ENCODE data around the gene CLIC3. TPM values are rescaled to one million over a fixed set of nuclear protein-coding genes. Genes with fewer than 3 reads are reported as not detected.
"Not testable (repeated sequence)": the region's sequence is repeated elsewhere in the genome, so short reads cannot be mapped to it uniquely, and the experiment has no call there.

The CLIC3 gene
- total RNA-seq, 4 donors from 2014 or later = 1.2 to 120 (median 38.0) TPM

DNA sequence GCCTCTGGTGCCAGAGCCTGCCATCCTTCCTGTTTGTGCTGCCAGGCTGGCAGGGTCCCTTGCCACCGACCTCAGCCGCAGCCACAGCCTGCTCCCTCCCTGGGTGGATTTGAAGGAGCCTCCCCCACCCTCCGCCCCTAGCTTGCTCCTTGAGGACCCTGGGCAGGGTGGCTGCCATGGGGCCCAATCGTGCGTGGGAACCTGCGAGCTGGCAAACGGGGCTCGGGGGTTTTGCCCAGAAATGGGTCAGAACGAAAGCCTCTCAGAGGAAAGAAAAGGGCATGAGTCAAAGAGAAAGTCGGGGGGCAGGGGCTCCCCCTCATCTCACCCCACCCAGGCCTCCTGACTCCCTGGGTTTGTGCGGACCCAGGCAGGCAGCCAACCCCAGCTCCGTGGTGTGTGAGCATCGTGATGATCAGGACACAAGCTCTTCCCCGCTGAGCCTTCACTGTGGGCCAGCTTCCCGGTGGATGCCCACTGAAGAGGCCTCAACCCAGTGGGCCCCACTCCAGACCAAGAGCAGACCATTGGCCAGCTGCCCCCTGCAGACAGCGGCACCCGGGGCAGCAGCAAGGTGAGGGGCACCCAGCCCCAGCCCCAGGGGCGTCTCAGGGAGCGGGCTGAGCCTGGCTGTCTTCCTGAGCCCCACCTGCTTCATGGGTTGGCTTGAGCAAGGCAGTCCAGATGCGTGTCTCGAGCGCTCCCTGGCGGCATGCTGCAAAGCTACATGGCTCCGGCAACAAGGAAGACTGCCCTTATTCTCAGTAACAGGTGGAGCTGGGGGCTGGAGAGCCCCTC is 38.5 kb upstream of the CLIC3 start:
- peaks cover 0 to 30% (median 0%) of the 10 kb centered on the region in 3 donors for H3K36me3 ChIP-seq
- WGBS, 2 donors = 19 to 22% methylated on average over 11 to 19 of the region's 24 CpGs
- TF ChIP-seq, protein P1, sequence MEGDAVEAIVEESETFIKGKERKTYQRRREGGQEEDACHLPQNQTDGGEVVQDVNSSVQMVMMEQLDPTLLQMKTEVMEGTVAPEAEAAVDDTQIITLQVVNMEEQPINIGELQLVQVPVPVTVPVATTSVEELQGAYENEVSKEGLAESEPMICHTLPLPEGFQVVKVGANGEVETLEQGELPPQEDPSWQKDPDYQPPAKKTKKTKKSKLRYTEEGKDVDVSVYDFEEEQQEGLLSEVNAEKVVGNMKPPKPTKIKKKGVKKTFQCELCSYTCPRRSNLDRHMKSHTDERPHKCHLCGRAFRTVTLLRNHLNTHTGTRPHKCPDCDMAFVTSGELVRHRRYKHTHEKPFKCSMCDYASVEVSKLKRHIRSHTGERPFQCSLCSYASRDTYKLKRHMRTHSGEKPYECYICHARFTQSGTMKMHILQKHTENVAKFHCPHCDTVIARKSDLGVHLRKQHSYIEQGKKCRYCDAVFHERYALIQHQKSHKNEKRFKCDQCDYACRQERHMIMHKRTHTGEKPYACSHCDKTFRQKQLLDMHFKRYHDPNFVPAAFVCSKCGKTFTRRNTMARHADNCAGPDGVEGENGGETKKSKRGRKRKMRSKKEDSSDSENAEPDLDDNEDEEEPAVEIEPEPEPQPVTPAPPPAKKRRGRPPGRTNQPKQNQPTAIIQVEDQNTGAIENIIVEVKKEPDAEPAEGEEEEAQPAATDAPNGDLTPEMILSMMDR (IDR thresholded peaks at IDR 0.05) = peak; percentile 86 to 96 (median 94)
- TF ChIP-seq EP300 (IDR thresholded peaks at IDR 0.05) (peak in 1 of 2 donors; percentile 38), POLR2A (IDR thresholded peaks at IDR 0.05) (no peak)
- peaks cover 0 to 33% (median 19%) of the 10 kb centered on the region in 4 donors for H3K4me1 ChIP-seq
- H3K27me3 ChIP-seq = no peaks in the 10 kb centered on the region
- peak in 1 of 2 donors; percentile 67 for DNase-seq (ENCODE audit: low spot score in 2 of 2)
- H3K27ac ChIP-seq = peak overlapping the region in 1 of 4 donors; percentile 7
- peak overlapping the region in 1 of 4 donors; percentile 39 for H3K4me3 ChIP-seq
- no peaks in the 10 kb centered on the region for H3K9me3 ChIP-seq

DNA sequence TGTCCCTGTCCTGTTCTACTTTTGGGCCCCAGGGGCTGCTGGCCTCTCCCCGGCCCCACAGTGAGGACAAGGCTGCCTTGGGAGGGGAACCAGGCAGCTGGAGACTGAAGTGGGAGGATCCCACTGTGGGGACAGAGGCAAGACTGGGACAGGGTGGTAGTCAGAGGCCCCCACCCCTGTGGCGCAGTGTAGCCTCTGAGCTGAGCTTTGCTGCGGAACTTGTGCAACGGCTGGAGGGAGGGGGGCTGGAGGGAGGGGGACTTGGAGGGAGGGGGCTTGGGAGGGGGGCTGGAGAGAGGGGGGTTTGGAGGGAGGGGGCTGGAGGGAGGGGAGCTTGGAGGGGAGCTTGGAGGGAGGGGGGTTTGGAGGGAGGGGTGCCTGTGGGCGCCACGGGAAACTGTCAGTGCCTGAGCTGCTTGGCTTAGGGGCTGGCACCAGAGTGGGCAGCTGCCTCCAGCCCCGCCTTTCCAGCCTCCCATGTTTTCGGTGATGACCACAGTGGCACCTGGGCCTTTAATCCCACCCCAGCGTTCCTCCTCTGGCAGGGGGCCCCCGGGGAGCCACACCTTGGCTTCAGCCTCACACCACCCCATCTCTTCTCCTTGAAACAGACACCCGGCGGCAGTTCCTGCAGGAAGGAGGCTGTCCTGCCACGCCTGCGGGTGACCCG is 37.8 kb upstream of the CLIC3 start:
- Histone ChIP-seq H3K4me1 (peaks cover 0 to 39% (median 26%) of the 10 kb centered on the region in 4 donors), H3K36me3 (peaks cover 0 to 22% (median 0%) of the 10 kb centered on the region in 3 donors), H3K27me3 (no peaks in the 10 kb centered on the region), H3K27ac (peak overlapping the region in 1 of 4 donors; percentile 7), H3K4me3 (peak overlapping the region in 1 of 4 donors; percentile 39), H3K9me3 (no peaks in the 10 kb centered on the region)
- no peak for DNase-seq (ENCODE audit: low spot score in 2 of 2)
- WGBS, 2 donors = 46 to 62% methylated on average over 8 to 11 of the region's 15 CpGs
- TF ChIP-seq POLR2A (IDR thresholded peaks at IDR 0.05) = no peak

DNA sequence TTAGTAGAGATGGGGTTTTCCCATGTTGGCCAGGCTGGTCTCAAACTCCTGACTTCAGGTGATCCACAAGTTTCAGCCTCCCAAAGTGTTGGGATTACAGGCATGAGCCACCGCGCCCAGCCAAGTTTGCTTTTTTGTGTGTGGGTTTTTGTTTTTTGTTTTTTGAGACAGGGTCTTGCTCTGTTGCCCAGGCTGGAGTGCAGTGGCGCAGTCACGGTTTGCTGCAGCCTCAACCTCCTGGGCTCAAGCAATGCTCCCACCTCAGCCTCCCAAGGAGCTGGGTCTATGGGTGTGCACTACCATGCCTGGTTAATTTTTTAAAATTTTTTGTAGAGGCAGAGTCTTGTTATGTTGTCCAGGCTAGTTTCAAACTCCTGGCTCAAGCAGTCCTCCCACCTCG is 37.1 kb upstream of the CLIC3 start:
- not testable (repeated sequence) for H3K9me3 ChIP-seq; DNase-seq (ENCODE audit: low spot score in 2 of 2); H3K27ac ChIP-seq; H3K27me3 ChIP-seq
- WGBS, 2 donors = 93 to 95% methylated on average over 5 of the region's 5 CpGs
- Histone ChIP-seq H3K4me3 (peak overlapping the region in 1 of 4 donors; percentile 39), H3K4me1 (peaks cover 0 to 46% (median 33%) of the 10 kb centered on the region in 4 donors), H3K36me3 (peaks cover 0 to 15% (median 0%) of the 10 kb centered on the region in 3 donors)

DNA sequence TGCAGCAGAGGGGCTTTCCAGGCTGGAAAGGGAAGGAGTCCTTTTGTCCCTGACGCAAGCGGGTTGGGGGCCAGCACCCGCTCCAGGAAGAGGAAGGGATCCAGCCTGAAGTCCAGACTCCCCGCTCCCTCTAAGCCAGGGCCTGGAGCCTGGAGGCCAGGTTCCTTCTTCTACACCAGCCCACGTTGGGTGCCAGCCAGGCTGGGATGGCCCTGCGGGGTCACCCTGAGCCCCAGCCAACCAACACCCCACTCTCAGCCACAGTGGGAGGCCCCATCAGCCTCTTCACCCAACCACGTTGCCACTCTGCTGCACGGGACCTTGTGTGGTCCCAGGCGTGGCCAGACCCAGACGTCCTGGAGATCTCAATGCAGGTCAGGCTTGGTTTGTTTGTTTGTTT is 36.5 kb upstream of the CLIC3 start:
- H3K4me3 ChIP-seq = peak overlapping the region in 1 of 4 donors; percentile 39
- DNase-seq (ENCODE audit: low spot score in 2 of 2) = no peak
- H3K36me3 ChIP-seq = peaks cover 0 to 9% (median 0%) of the 10 kb centered on the region in 3 donors
- H3K4me1 ChIP-seq = peaks cover 0 to 47% (median 35%) of the 10 kb centered on the region in 4 donors
- no peaks in the 10 kb centered on the region for H3K27me3 ChIP-seq
- TF ChIP-seq POLR2A (IDR thresholded peaks at IDR 0.05) (no peak), EP300 (IDR thresholded peaks at IDR 0.05) (peak in 1 of 2 donors; percentile 24)
- TF ChIP-seq, protein P1 (IDR thresholded peaks at IDR 0.05) = no peak
- peak overlapping the region in 1 of 4 donors; percentile 66 for H3K27ac ChIP-seq
- 75 to 84% methylated on average over 9 to 10 of the region's 10 CpGs for WGBS, 2 donors
- H3K9me3 ChIP-seq = no peaks in the 10 kb centered on the region

DNA sequence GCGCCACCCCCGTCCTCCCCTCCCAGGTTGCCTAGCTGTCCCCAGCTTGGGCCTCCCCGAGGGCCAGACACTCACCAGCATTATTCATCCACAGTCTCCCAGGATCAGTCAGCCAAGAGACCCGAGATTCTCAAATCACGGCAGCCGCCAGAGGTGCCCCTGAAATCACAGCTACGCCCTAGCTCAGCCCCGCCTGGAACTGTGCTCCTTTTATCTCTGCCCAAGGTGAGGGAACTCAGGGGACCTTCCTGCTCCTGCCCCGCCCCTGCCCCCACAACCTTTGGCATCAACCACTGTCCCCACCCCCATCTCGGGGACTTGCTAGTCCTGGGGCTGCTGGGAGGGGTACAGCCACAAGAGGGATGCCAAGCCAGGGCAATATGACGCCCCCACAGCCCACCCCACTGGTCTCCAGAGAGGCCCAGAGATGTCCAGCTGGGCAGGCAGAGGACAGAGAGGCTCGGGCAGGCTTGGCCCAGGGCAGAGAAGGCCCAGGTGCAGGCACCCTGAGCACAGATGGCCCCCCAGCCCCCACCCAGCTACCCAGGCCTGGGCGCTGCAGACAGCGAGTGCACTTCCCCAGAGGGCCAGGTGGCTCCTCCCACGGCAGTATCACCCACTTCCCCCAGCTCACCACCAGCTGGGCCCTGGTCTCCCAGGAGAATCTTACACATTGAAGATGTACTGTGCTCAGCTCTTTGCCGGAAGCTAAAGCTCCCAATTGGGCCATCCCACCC is 35.7 kb upstream of the CLIC3 start, which contains the start of gene FUT7:
Gene FUT7 (minus strand): TSS at position 185 of the 737 bp plus-strand sequence. CDS start 97 bp downstream, at position 88.
- Histone ChIP-seq H3K36me3 (peaks cover 0 to 1% (median 0%) of the 10 kb centered on the region in 3 donors), H3K27me3 (no peaks in the 10 kb centered on the region), H3K27ac (peak within 1 kb of the TSS in 2 of 4 donors; percentile 5 to 66), H3K4me3 (peak within 1 kb of the TSS in 1 of 4 donors; percentile 4), H3K9me3 (no peaks in the 10 kb centered on the region), H3K4me1 (peaks cover 0 to 52% (median 41%) of the 10 kb centered on the region in 4 donors)
- TF ChIP-seq POLR2A (IDR thresholded peaks at IDR 0.05) = no peak
- no peak for TF ChIP-seq EP300 (IDR thresholded peaks at IDR 0.05)
- TF ChIP-seq, protein P1 (IDR thresholded peaks at IDR 0.05) = no peak
- no peak for DNase-seq (ENCODE audit: low spot score in 2 of 2)
- whole genome bisulfite sequencing, 2 donors = 52 to 63% methylated on average over 10 to 16 of the region's 16 CpGs
